NCI-H146 (cell line): Measurements from ENCODE around the gene TSPAN2.
"Not testable (repeated sequence)": the region's sequence is repeated elsewhere in the genome, so short reads cannot be mapped to it uniquely, and the experiment has no call there.

Source experiments
- DNase-seq: peaks from one replicate; lab custom pipeline; 2025; lab: John Stamatoyannopoulos, UW

Gene TSPAN2

DNA sequence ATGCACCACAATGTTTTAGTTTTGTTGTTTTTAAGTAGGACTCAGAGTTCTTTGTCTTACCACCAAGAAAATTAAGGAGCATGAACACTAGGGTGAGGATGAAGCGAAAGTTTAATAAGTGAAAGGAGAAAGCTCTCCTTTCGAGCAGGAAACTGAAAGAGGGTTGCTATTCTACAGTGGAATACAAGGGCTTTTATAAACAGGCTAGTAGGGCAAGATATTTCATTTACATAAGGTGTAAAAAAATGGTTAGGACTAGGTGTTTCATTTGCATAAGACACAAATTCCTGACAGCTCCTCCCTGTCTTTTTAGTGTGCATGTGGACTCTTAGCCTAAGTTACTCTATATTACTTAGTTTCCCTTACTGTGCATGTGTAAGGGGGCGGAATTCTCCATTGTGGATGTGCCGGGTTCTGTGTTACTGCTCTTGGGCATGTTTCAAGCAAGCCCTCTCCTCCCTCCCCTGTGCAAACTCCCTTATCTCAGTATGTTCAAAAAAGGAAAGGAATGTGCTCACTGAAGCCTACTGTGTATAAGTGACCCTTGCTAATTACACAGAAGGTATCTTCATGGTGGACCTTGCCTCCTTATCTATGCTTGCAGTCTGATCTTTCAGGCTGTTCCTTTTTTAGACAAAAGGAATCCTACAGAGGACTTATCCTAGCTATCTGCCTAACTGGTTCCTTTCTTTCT, 52.3 kb downstream of the TSPAN2 start:
- DNase-seq: no peak

DNA sequence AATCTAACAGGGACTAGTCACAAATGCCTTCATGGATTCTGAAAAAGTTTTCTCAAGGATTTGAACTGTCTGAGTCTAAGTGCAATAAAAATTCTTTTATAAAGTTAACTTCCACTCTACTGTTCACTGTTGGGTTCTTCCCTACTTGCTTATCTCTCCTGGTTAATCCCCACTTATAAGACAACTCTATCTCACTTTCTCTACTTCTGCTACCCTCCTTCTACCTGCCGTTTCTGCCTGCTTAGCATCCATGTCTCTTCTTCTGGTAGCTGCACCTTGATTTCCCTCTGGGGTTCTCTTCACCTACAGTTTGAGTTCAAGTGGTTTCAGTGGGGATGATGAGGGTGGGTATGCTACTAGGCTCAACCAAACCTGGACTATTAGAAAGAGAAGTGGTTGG, 53.7 kb downstream of the TSPAN2 start:
- DNase-seq: no peak

DNA sequence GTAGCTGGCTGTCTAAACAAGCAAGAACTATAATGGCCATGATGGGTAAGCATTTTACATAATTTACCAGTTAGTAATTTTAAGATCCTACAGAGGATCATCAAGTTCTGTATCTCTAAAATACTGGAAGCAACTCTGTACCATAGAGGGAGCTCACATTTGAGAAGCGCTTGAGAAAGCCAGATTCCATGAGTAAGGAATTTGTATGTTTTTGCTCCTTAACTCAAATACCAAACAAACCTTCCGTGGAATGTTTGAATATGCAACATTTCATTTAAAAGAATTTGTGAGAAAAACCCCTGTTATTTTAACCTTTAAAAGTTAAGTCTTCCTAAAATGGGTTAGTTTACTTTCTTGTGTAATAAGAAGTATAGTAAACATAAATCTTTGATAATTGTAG, 57.7 kb downstream of the TSPAN2 start:
- no peak for DNase-seq

DNA sequence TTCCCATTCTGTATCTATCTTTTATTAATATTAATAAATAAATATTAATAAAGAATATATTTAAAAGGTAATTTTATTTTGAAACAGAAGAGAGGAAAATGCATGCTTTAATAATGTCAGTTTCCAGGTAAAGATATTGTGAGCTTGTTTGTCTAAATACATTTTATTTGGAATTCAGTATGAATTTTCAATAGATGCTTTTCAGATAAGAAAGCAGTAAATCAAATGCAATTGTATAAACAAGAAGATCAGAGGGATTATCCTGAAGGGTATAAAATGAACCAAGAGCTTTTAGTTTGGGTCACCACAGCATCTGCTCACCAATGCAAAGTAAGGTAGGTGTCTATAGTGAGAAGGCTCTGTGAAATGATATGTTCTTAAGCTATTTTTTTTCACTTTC, 59.8 kb downstream of the TSPAN2 start, which contains the start of gene TSHB:
Gene TSHB (plus strand): TSS at position 301 of the 400 bp plus-strand sequence. CDS start 3,537 bp downstream, outside the sequence.
- DNase-seq: no peak

DNA sequence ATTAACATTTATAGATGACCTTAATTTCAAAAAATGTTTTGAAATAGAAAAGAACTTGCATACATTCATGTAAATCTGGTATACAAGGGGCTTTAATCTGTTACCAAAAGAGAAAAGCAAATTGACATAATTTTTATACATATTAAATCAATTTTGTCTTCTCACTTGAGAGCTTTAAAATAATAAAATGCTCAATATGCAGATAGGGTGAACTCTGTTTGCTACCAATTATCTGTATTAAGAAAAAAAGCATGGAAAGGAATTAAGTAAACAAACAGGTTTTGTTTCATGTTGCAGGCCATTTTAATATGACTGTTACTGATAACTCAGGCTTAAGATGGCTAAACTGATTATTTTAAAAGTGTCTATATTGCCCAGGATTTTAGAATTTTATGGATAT, 65.7 kb downstream of the TSPAN2 start:
- no peak for DNase-seq

DNA sequence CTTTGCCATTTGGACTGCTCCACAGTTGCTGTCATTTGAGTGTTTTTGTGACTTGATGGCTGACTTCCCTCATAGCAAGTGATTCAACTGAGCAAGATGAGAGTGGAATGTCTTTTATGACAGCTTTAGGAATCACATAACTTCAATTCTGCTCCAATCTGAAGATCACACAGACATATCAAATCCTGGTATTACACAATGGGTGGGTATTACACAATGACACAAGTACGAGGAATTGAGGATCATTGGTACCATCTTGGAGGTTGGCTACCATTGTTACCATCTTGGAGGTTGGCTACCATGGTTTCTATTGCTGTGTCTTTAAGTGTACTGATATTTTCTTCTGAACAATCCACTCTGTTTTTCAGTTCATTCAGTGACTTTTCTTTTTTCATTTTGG, 68.2 kb downstream of the TSPAN2 start:
- DNase-seq: no peak

DNA sequence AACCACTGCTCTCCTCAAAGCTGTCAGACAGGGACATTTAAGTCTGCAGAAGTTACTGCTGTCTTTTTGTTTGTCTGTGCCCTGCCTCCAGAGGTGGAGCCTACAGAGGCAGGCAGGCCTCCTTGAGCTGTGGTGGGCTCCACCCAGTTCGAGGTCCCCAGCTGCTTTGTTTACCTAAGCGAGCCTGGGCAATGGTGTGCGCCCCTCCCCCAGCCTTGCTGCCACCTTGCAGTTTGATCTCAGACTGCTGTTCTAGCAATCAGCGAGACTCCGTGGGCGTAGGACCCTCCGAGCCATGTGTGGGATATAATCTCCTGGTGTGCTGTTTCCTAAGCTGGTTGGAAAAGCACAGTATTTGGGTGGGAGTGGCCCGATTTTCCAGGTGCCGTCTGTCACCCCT, 69.8 kb downstream of the TSPAN2 start:
- DNase-seq: not testable (repeated sequence)

DNA sequence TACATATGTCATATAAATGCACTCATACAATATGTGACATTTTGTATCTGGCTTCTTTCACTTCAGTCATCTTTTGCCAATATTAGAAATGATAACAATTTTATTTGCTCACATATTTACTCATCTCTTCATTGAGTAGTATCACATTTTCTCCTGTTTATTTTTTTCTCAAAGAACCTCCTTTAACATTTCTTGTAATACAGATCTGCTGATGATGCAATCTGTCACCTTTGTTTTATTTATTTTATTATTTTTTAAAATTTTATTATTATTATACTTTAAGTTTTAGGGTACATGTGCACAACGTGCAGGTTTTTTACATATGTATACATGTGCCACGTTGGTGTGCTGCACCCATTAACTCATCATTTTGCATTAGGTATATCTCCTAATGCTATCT, 75.5 kb downstream of the TSPAN2 start:
- no peak for DNase-seq

- DNase-seq: no peak
These were observed 76.9 kb downstream of the TSPAN2 start for GRCh38 chr1:115012434-115012833.

DNA sequence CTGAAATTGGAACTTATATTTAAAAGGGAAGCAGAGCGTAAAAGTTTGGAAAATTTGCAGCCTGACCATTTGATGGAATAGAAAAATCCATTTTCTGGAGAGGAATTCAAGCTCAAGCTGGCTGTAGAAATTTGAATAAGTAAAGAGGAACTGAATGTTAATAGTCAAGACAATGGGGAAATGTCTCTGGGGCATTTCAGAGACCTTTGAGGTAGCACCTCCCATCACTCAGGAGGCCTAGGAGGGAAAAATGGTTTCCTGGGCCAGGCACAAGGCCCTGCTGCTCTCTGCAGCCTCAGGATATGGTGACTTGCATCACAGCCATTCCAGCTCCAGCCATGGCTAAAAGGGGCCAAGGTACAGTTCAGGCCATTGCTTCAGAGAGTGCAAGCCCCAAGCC, 77.3 kb downstream of the TSPAN2 start:
- no peak for DNase-seq

DNA sequence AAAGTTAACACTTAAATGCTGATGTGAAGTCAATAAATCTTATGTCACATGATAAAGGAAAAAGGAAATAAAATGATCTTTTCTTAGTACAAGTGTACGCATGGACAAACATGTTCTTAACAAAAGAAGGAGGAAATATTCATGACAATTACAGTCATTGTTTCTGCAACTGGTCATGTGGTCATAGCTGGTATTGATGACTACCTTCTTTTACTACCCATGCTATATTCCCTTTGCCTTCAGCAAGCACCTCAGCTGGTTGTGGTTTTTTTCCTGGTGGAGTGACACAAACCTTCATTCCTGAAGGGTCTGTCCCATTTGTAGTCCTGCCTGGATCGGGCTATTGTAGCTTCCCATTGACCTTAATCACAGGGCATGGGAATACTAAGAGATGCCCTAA, 83.1 kb downstream of the TSPAN2 start:
- no peak for DNase-seq
